ENCODE measurements around the gene YPEL2.

GRCh38 chr17:59349178-59349577, 17.7 kb downstream of the YPEL2 start:
- TF ChIP-seq CTCF (IDR thresholded peaks at IDR 0.05) = no peak
- TF ChIP-seq POLR2A (IDR thresholded peaks at IDR 0.05) = no peak

Data from body of pancreas (tissue), 4 donors.